ENCODE results near the gene GSTM3. TPM values are rescaled to one million over a fixed set of nuclear protein-coding genes. Genes with fewer than 3 reads are reported as not detected.
"Not testable (repeated sequence)": the region's sequence is repeated elsewhere in the genome, so short reads cannot be mapped to it uniquely, and the experiment has no call there.

GSTM3 gene
- total and polyA plus RNA-seq, 2 donors = 14.8 to 35.5 TPM

- not testable (repeated sequence) for H3K36me3 ChIP-seq (ENCODE audit: control insufficient read depth in 2 of 2, insufficient read depth in 2 of 2, low read length in 1 of 2); DNase-seq (ENCODE audit: low read depth in 6 of 9, low spot score in 9 of 9)
Measured at GRCh38 chr1:109685399-109685798, 55.4 kb downstream of the GSTM3 start.

GRCh38 chr1:109684777-109685176 is 56.1 kb downstream of the GSTM3 start:
- not testable (repeated sequence) for H3K36me3 ChIP-seq (ENCODE audit: control insufficient read depth in 2 of 2, insufficient read depth in 2 of 2, low read length in 1 of 2); H3K27me3 ChIP-seq (ENCODE audit: control insufficient read depth in 2 of 2, insufficient read depth in 1 of 2, low read length in 1 of 2); H3K4me1 ChIP-seq (ENCODE audit: control insufficient read depth in 2 of 2, insufficient read depth in 2 of 2, low read length in 2 of 2); H3K9me3 ChIP-seq (ENCODE audit: control insufficient read depth in 2 of 2, insufficient read depth in 1 of 2, low read length in 1 of 2); DNase-seq (ENCODE audit: low read depth in 6 of 9, low spot score in 9 of 9); H3K27ac ChIP-seq (ENCODE audit: low read depth in 1 of 2, low read length in 1 of 2); H3K4me3 ChIP-seq (ENCODE audit: low read length in 2 of 2)
- WGBS = no CpG with 5 or more reads among the region's 6 CpGs

More at GRCh38 chr1:109685399-109685798, 55.4 kb downstream of the GSTM3 start:
- H3K4me1 ChIP-seq (ENCODE audit: control insufficient read depth in 2 of 2, insufficient read depth in 2 of 2, low read length in 2 of 2); H3K27me3 ChIP-seq (ENCODE audit: control insufficient read depth in 2 of 2, insufficient read depth in 1 of 2, low read length in 1 of 2); H3K9me3 ChIP-seq (ENCODE audit: control insufficient read depth in 2 of 2, insufficient read depth in 1 of 2, low read length in 1 of 2); H3K27ac ChIP-seq (ENCODE audit: low read depth in 1 of 2, low read length in 1 of 2); H3K4me3 ChIP-seq (ENCODE audit: low read length in 2 of 2): not testable (repeated sequence)
- no CpG with 5 or more reads among the region's 1 CpG for WGBS

Other genes with a start within 250 kb of the GSTM3 start
- 3.3 TPM for gene CYB561D1, start 246.9 kb downstream of the GSTM3 start, total RNA-seq
- gene CYB561D1, start 246.9 kb downstream of the GSTM3 start, polyA plus RNA-seq = 9.4 TPM
- gene AMIGO1, start 231.3 kb downstream of the GSTM3 start, total RNA-seq = 2.5 TPM
- 2.3 TPM for gene AMIGO1, start 231.3 kb downstream of the GSTM3 start, polyA plus RNA-seq
- 0.42 TPM for gene GPR61, start 201.2 kb downstream of the GSTM3 start, total RNA-seq
- 0.07 TPM for gene GPR61, start 201.2 kb downstream of the GSTM3 start, polyA plus RNA-seq
- gene GNAI3, start 192.4 kb downstream of the GSTM3 start, total RNA-seq = 7.7 TPM
- gene GNAI3, start 192.4 kb downstream of the GSTM3 start, polyA plus RNA-seq = 4.7 TPM
- gene GNAT2, start 121.4 kb downstream of the GSTM3 start, total RNA-seq = 0.14 TPM
- gene GNAT2, start 121.4 kb downstream of the GSTM3 start, polyA plus RNA-seq = 0.05 TPM
- 24.8 TPM for gene AMPD2, start 121.2 kb downstream of the GSTM3 start, total RNA-seq
- 32.8 TPM for gene AMPD2, start 121.2 kb downstream of the GSTM3 start, polyA plus RNA-seq
- 6.7 TPM for gene GSTM4, start 84.9 kb downstream of the GSTM3 start, total RNA-seq
- gene GSTM4, start 84.9 kb downstream of the GSTM3 start, polyA plus RNA-seq = 15.6 TPM
- gene GSTM2, start 73.0 kb downstream of the GSTM3 start, total RNA-seq = 14.7 TPM
- gene GSTM2, start 73.0 kb downstream of the GSTM3 start, polyA plus RNA-seq = 100 TPM
- 12.9 TPM for gene GSTM1, start 53.2 kb downstream of the GSTM3 start, total RNA-seq
- gene GSTM1, start 53.2 kb downstream of the GSTM3 start, polyA plus RNA-seq = 0.27 TPM
- 4.1 TPM for gene GSTM5, start 28.8 kb downstream of the GSTM3 start, total RNA-seq
- 2.3 TPM for gene GSTM5, start 28.8 kb downstream of the GSTM3 start, polyA plus RNA-seq
- not detected for gene EPS8L3, start 22.9 kb upstream of the GSTM3 start, total RNA-seq
- 0.02 TPM for gene EPS8L3, start 22.9 kb upstream of the GSTM3 start, polyA plus RNA-seq
- 5.6 TPM for gene CSF1, start 169.8 kb upstream of the GSTM3 start, total RNA-seq
- gene CSF1, start 169.8 kb upstream of the GSTM3 start, polyA plus RNA-seq = 11.1 TPM
- gene AHCYL1, start 243.7 kb upstream of the GSTM3 start, total RNA-seq = 19.3 TPM
- 33.7 TPM for gene AHCYL1, start 243.7 kb upstream of the GSTM3 start, polyA plus RNA-seq